ENCODE results near the gene OLAH.
A peak's percentile ranks its signal among the peaks of the same experiment; 100 is the strongest.
"Not testable (repeated sequence)": the region's sequence is repeated elsewhere in the genome, so short reads cannot be mapped to it uniquely, and the experiment has no call there.

The OLAH gene

GRCh38 chr10:15043674-15044073, at the start of gene OLAH:
Gene OLAH (plus strand): TSS chr10:15043943. CDS start chr10:15047289, 3,346 bp downstream.
- DNase-seq = no peak

GRCh38 chr10:14995964-14996565, 47.7 kb upstream of the OLAH start:
- DNase-seq = no peak

DNA sequence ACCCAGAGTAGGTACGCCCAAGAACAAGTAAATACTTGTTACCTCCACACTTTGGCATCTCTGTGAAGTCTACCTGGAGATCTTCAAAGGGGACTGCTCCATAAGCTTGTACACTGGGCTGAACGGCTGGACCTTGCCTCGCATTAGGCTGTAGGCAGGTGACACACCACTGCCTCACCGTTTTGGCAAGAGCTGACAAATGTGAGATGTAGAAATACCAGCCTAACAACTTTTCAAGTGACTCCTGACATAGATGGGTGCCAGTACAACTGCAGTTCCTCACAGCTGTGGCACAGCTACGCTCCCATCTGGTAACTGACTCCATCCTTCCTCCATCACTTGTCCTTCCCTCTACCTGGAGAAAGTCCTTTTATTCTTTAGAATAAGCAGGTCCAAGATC, 30.2 kb upstream of the OLAH start:
- DNase-seq = not testable (repeated sequence)

GRCh38 chr10:15015451-15015850, 28.3 kb upstream of the OLAH start:
- DNase-seq = no peak

DNA sequence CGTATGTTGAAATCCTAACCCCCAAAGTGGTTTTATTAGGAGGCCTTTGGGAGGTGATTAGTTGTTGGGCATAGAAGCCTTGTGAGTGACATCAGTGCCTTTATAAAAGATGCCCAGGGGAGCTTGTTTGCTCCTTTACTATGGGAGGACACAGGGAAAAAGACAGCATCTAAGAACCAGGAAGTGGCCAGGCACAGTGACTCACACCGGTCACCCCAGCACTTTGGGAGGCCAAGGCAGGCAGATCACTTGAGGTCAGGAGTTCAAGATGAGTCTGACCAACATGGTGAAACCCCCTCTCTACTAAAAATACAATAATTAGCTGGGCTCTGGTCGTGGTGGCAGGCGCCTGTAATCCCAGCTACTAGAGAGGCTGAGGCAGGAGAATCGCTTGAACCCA, 22.8 kb upstream of the OLAH start:
- not testable (repeated sequence) for DNase-seq

GRCh38 chr10:15023079-15023478, 20.7 kb upstream of the OLAH start:
- not testable (repeated sequence) for DNase-seq

- not testable (repeated sequence) for DNase-seq
Measured at GRCh38 chr10:15024017-15025004, 19.4 kb upstream of the OLAH start.

GRCh38 chr10:15025040-15025439, 18.7 kb upstream of the OLAH start:
- not testable (repeated sequence) for DNase-seq

- no peak for DNase-seq
Measured at GRCh38 chr10:15027741-15028140, 16.0 kb upstream of the OLAH start.

DNA sequence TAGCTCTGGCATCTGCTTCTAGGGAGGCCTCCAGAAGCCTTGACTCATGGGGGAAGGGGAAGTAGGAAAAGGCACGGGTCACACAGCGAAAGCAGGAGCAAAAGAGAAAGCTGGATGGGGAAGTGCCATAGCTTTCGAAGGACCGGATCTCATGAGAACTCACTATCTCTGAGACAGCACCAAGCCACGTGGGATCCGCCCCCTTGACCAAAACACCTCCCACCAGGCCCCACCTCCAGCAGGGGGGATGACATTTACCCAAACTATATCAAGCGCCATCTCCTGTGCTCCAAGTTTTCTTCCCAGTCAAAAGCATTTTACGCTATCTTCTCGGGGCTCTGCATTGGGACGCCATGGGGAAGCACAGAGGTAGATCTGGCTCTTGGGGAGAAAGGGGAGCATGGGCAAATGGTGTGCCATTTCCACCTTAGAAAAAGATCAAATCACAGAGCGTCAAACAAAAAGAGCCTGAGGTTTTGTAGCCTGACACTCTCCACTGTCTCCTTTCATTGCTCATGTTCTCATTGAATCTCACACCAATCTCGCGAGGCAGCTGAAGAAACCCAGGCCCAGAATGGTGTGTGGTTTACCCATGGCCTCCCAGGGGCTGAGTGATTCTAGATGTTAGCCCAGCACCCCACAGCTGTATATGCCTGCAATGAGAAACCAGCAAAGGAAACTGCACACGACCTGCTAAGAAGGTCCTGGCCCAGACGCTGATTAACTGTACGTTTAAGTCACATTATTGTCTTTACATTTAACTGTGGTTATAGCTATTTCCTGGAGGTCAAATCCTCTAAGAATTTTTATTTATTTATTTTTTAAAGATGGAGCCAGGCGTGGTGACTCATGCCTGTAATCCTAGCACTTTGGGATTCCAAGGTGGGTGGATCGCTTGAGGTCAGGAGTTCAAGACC, 8.1 kb upstream of the OLAH start:
- DNase-seq = peak; percentile 7

DNA sequence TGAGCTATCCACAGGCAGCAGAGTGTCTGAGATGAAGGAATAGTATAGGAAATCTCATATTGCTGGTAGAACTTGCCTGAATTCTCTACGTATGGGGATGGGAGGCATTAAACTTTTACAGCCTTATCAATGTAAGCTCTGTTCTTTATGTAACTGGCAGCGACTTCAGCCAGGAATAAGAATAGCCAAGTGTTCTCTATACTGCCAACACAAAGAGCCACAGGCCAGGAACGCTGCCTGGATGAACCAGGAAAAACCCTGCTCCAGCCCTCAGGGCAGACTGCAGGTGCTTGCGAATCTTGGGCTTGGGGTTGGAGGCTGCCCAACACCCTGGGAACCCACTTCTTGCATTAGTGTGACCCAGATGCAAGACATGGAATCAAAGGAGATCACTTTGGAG, 6.1 kb upstream of the OLAH start:
- DNase-seq = no peak

GRCh38 chr10:15038416-15038815, 5.3 kb upstream of the OLAH start:
- DNase-seq = no peak

DNA sequence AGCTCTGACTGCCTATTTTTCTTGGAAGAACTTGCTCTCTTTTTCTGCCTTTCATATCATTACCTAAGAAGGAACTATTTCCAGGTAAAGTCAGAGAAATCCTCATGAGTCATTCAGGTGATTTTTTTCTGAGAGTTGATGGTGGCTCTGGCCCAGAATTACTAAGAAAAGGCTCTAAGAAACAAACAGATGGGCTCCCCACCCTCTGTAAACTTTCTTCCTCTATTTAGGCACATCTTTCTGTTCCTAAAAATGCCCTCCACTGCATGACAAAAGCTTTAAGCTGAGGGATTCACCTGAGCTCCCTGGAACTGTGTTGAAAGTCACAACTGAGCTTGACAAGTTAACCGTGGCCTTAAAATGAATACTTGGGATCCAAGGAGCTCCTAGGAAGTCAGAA, 1.6 kb downstream of the OLAH start:
- no peak for DNase-seq

- no peak for DNase-seq
Measured at GRCh38 chr10:15046626-15047025, 2.9 kb downstream of the OLAH start.

- DNase-seq = no peak
Measured at GRCh38 chr10:15049533-15049932, 5.8 kb downstream of the OLAH start.

DNA sequence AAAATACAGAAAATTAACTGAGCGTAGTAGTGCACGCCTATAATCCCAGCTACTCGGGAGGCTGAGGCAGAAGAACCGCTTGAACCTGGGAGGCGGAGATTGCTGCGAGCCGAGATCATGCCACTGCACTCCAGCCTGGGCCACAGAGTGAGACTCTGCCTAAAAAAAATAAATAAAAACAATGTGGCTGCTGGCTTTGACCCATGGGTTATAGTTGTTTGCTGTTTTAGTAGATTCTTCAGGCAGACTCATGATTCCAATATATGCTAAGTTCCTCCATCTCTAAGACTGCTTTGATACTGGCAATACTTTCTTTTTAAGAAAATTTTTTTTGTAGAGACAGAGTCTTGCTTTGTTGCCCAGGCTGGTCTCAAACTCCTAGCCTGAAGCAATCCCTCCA, 8.4 kb downstream of the OLAH start:
- DNase-seq = no peak

DNA sequence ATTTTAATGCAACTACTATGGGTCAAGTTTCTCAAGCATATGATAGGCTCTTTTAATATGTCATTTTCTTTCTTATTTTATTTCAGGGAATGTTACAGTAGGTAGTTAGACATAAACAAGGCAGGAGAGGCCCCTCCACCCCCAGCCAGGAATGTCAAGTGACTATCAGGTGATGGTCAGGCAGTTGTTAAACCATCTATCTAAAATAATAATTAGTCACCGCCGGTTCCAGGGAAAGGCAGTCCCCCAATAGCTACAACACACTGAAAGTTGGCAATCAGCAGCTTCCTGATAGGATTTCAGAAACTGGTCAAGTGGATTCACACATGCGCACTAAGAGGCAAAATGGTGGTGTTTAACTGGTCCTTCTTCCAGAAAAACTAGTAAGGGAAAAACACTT, 9.3 kb downstream of the OLAH start:
- DNase-seq = no peak

GRCh38 chr10:15058689-15059088, 14.9 kb downstream of the OLAH start:
- no peak for DNase-seq

- DNase-seq = no peak
Measured at GRCh38 chr10:15059914-15060313, 16.2 kb downstream of the OLAH start.

- no peak for DNase-seq
Measured at GRCh38 chr10:15060638-15061037, 16.9 kb downstream of the OLAH start.

DNA sequence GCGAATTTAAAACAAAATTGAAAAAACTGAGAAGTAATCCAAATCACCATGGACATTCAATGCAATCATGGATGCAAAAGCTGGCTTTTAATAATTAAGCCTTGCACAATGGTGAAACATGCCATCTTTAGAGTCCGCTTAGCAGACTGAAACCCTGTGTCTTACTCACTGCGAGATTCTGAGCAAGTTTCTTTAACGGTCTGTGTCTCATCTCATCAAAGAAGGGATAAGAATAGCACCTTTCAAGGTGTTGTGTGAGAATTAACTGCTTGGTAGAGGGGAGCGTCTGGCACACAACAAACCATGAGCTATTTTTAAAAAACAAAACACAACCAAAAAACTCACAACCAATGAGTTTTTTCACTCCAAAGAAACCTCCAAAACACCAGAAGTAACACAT, 23.4 kb downstream of the OLAH start:
- DNase-seq = no peak

GRCh38 chr10:15068802-15069201, 25.1 kb downstream of the OLAH start:
- no peak for DNase-seq

DNA sequence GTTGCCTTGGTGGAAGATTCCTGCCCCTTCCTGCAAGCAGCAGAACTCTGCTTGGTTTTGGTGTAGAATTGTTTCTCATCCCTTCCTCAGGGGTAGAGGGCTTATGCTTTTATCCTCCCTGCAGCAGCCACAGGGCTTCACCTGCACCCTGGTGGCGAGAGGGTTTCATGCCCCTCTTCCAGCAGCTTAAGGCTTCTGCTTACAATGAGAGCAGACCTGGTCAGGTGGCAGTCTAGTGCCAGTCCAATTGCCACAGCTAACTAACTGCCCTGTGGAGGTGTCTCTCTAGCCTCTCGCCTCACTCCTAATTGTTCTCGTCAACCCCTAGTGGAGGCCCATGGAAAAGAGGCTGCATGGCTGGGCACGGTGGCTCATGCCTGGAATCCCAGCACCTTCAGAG, 25.5 kb downstream of the OLAH start:
- DNase-seq = no peak

Measured in CD4-positive, alpha-beta T cell treated with Interleukin-17A for 1 hour (primary cell).